ENCODE data around the gene NEK7.

NEK7 gene

GRCh38 chr1:198185759-198186158 lies 29.0 kb downstream of the NEK7 start:
- no peak overlapping the region for H3K9ac ChIP-seq (ENCODE audit: low read length)
- no peaks in the 10 kb centered on the region for H3K36me3 ChIP-seq (replicated peaks; ENCODE audit: insufficient read depth, low read length)
- H3K9me2 ChIP-seq (replicated peaks; ENCODE audit: insufficient read depth, low read length), result no peaks in the 10 kb centered on the region
- no peaks in the 10 kb centered on the region for H3K27me3 ChIP-seq (replicated peaks; ENCODE audit: insufficient read depth, low read length)
- H3K79me2 ChIP-seq (ENCODE audit: low read length), result peaks cover 99% of the 10 kb centered on the region
- 0 out of 2 replicates have a peak, but pooled peaks cover 3% of the 10 kb centered on the region for H3K4me1 ChIP-seq (ENCODE audit: low read length)
- DNase-seq, result peak; percentile 25
- H3K27ac ChIP-seq (ENCODE audit: low read length), result no peak overlapping the region
- no peak overlapping the region for H2AFZ ChIP-seq (ENCODE audit: low read length)
- no peaks in the 10 kb centered on the region for H3K9me3 ChIP-seq (replicated peaks; ENCODE audit: insufficient read depth, low read length)
- no peaks in the 10 kb centered on the region for H3F3A ChIP-seq (ENCODE audit: insufficient read depth, low read length)
- TF ChIP-seq EZH2 (optimal IDR thresholded peaks at IDR 0.05; ENCODE audit: low read depth, low read length), result no peak
- TF ChIP-seq EZH2phosphoT487 (IDR thresholded peaks at IDR 0.05; ENCODE audit: low read length), result no peak
- no peak for TF ChIP-seq CTCF (IDR thresholded peaks at IDR 0.05; ENCODE audit: low read length)
- no peaks in the 10 kb centered on the region for H4K20me1 ChIP-seq (ENCODE audit: insufficient read depth, low read length)
- H3K4me3 ChIP-seq (ENCODE audit: low read length), result peak overlapping the region; percentile 20; the same call in 1 of the 2 replicates
- peak overlapping the region; percentile 34 for H3K4me2 ChIP-seq (ENCODE audit: low read depth, low read length)

GRCh38 chr1:198186916-198187580 lies 30.2 kb downstream of the NEK7 start:
- DNase-seq, result no peak
- Histone ChIP-seq H3K27me3 (replicated peaks; ENCODE audit: insufficient read depth, low read length) (no peaks in the 10 kb centered on the region), H2AFZ (ENCODE audit: low read length) (no peak overlapping the region), H3K9ac (ENCODE audit: low read length) (no peak overlapping the region), H4K20me1 (ENCODE audit: insufficient read depth, low read length) (no peaks in the 10 kb centered on the region), H3K79me2 (ENCODE audit: low read length) (peaks cover 99% of the 10 kb centered on the region), H3K9me3 (replicated peaks; ENCODE audit: insufficient read depth, low read length) (no peaks in the 10 kb centered on the region), H3K36me3 (replicated peaks; ENCODE audit: insufficient read depth, low read length) (no peaks in the 10 kb centered on the region), H3K4me3 (ENCODE audit: low read length) (no peak overlapping the region), H3K27ac (ENCODE audit: low read length) (no peak overlapping the region), H3K4me2 (ENCODE audit: low read depth, low read length) (no peak overlapping the region), H3K9me2 (replicated peaks; ENCODE audit: insufficient read depth, low read length) (no peaks in the 10 kb centered on the region), H3K4me1 (ENCODE audit: low read length) (0 out of 2 replicates have a peak, but pooled peaks cover 3% of the 10 kb centered on the region), H3F3A (ENCODE audit: insufficient read depth, low read length) (no peaks in the 10 kb centered on the region)
- TF ChIP-seq EZH2phosphoT487 (IDR thresholded peaks at IDR 0.05; ENCODE audit: low read length) (no peak), EZH2 (optimal IDR thresholded peaks at IDR 0.05; ENCODE audit: low read depth, low read length) (no peak), CTCF (IDR thresholded peaks at IDR 0.05; ENCODE audit: low read length) (no peak)

GRCh38 chr1:198187973-198188588 lies 31.3 kb downstream of the NEK7 start:
- Histone ChIP-seq H3K36me3 (replicated peaks; ENCODE audit: insufficient read depth, low read length) (no peaks in the 10 kb centered on the region), H4K20me1 (ENCODE audit: insufficient read depth, low read length) (0 out of 2 replicates have a peak, but pooled peaks cover 2% of the 10 kb centered on the region), H3K27me3 (replicated peaks; ENCODE audit: insufficient read depth, low read length) (no peaks in the 10 kb centered on the region), H3K9me3 (replicated peaks; ENCODE audit: insufficient read depth, low read length) (no peaks in the 10 kb centered on the region), H3K4me3 (ENCODE audit: low read length) (no peak overlapping the region), H3K4me1 (ENCODE audit: low read length) (peaks cover 12% of the 10 kb centered on the region), H3F3A (ENCODE audit: insufficient read depth, low read length) (no peaks in the 10 kb centered on the region), H3K4me2 (ENCODE audit: low read depth, low read length) (no peak overlapping the region), H3K9me2 (replicated peaks; ENCODE audit: insufficient read depth, low read length) (no peaks in the 10 kb centered on the region), H3K27ac (ENCODE audit: low read length) (no peak overlapping the region), H2AFZ (ENCODE audit: low read length) (no peak overlapping the region), H3K79me2 (ENCODE audit: low read length) (peaks cover 97% of the 10 kb centered on the region), H3K9ac (ENCODE audit: low read length) (no peak overlapping the region)
- DNase-seq, result no peak
- TF ChIP-seq EZH2phosphoT487 (IDR thresholded peaks at IDR 0.05; ENCODE audit: low read length), result no peak
- TF ChIP-seq CTCF (IDR thresholded peaks at IDR 0.05; ENCODE audit: low read length), result no peak
- TF ChIP-seq EZH2 (optimal IDR thresholded peaks at IDR 0.05; ENCODE audit: low read depth, low read length), result no peak
